ENCODE results near the gene DOCK1.

Gene DOCK1

GRCh38 chr10:127462643-127463295 is 557.5 kb downstream of the DOCK1 start:
- H3K4me3 ChIP-seq (ENCODE audit: low read length in 2 of 2): no peak overlapping the region
- H3K9ac ChIP-seq (ENCODE audit: low read length in 2 of 2): no peak overlapping the region
- H3K27me3 ChIP-seq (ENCODE audit: control insufficient read depth in 1 of 2, insufficient read depth in 2 of 2, low read length in 2 of 2): no peaks in the 10 kb centered on the region
- no peaks in the 10 kb centered on the region for H3K4me1 ChIP-seq (ENCODE audit: control insufficient read depth, insufficient read depth, low read length)
- H3K36me3 ChIP-seq (ENCODE audit: control insufficient read depth in 2 of 2, insufficient read depth in 2 of 2, low read length in 2 of 2): no peaks in the 10 kb centered on the region
- H3K27ac ChIP-seq (ENCODE audit: low read length): no peak overlapping the region
- peaks cover 2 to 7% of the 10 kb centered on the region in 2 donors for H3K9me3 ChIP-seq (ENCODE audit: control insufficient read depth in 2 of 2, low read length in 2 of 2)

GRCh38 chr10:127463548-127463947 is 558.3 kb downstream of the DOCK1 start:
- Histone ChIP-seq H3K4me3 (ENCODE audit: low read length in 2 of 2) (no peak overlapping the region), H3K4me1 (ENCODE audit: control insufficient read depth, insufficient read depth, low read length) (no peaks in the 10 kb centered on the region), H3K36me3 (ENCODE audit: control insufficient read depth in 2 of 2, insufficient read depth in 2 of 2, low read length in 2 of 2) (no peaks in the 10 kb centered on the region), H3K9me3 (ENCODE audit: control insufficient read depth in 2 of 2, low read length in 2 of 2) (peaks cover 2 to 7% of the 10 kb centered on the region in 2 donors), H3K27ac (ENCODE audit: low read length) (no peak overlapping the region), H3K27me3 (ENCODE audit: control insufficient read depth in 1 of 2, insufficient read depth in 2 of 2, low read length in 2 of 2) (no peaks in the 10 kb centered on the region), H3K9ac (ENCODE audit: low read length in 2 of 2) (no peak overlapping the region)

GRCh38 chr10:127464561-127464960 is 559.3 kb downstream of the DOCK1 start:
- Histone ChIP-seq H3K4me1 (ENCODE audit: control insufficient read depth, insufficient read depth, low read length) (no peaks in the 10 kb centered on the region), H3K36me3 (ENCODE audit: control insufficient read depth in 2 of 2, insufficient read depth in 2 of 2, low read length in 2 of 2) (no peaks in the 10 kb centered on the region), H3K9me3 (ENCODE audit: control insufficient read depth in 2 of 2, low read length in 2 of 2) (peaks cover 2 to 7% of the 10 kb centered on the region in 2 donors), H3K9ac (ENCODE audit: low read length in 2 of 2) (no peak overlapping the region), H3K27me3 (ENCODE audit: control insufficient read depth in 1 of 2, insufficient read depth in 2 of 2, low read length in 2 of 2) (no peaks in the 10 kb centered on the region), H3K4me3 (ENCODE audit: low read length in 2 of 2) (no peak overlapping the region), H3K27ac (ENCODE audit: low read length) (no peak overlapping the region)

- no peaks in the 10 kb centered on the region for H3K4me1 ChIP-seq (ENCODE audit: control insufficient read depth, insufficient read depth, low read length)
- H3K27me3 ChIP-seq (ENCODE audit: control insufficient read depth in 1 of 2, insufficient read depth in 2 of 2, low read length in 2 of 2): no peaks in the 10 kb centered on the region
- H3K27ac ChIP-seq (ENCODE audit: low read length): no peak overlapping the region
- no peak overlapping the region for H3K9ac ChIP-seq (ENCODE audit: low read length in 2 of 2)
- H3K36me3 ChIP-seq (ENCODE audit: control insufficient read depth in 2 of 2, insufficient read depth in 2 of 2, low read length in 2 of 2): no peaks in the 10 kb centered on the region
- no peak overlapping the region for H3K4me3 ChIP-seq (ENCODE audit: low read length in 2 of 2)
- no peaks in the 10 kb centered on the region for H3K9me3 ChIP-seq (ENCODE audit: control insufficient read depth in 2 of 2, low read length in 2 of 2)
Measured at GRCh38 chr10:127467811-127468210, 562.6 kb downstream of the DOCK1 start.

GRCh38 chr10:127468632-127469031 is 563.4 kb downstream of the DOCK1 start:
- Histone ChIP-seq H3K27ac (ENCODE audit: low read length) (no peak overlapping the region), H3K9me3 (ENCODE audit: control insufficient read depth in 2 of 2, low read length in 2 of 2) (no peaks in the 10 kb centered on the region), H3K4me3 (ENCODE audit: low read length in 2 of 2) (no peak overlapping the region), H3K36me3 (ENCODE audit: control insufficient read depth in 2 of 2, insufficient read depth in 2 of 2, low read length in 2 of 2) (no peaks in the 10 kb centered on the region), H3K9ac (ENCODE audit: low read length in 2 of 2) (no peak overlapping the region), H3K27me3 (ENCODE audit: control insufficient read depth in 1 of 2, insufficient read depth in 2 of 2, low read length in 2 of 2) (no peaks in the 10 kb centered on the region), H3K4me1 (ENCODE audit: control insufficient read depth, insufficient read depth, low read length) (no peaks in the 10 kb centered on the region)

GRCh38 chr10:127470911-127471310 is 565.7 kb downstream of the DOCK1 start:
- Histone ChIP-seq H3K27me3 (ENCODE audit: control insufficient read depth in 1 of 2, insufficient read depth in 2 of 2, low read length in 2 of 2) (no peaks in the 10 kb centered on the region), H3K9ac (ENCODE audit: low read length in 2 of 2) (no peak overlapping the region), H3K9me3 (ENCODE audit: control insufficient read depth in 2 of 2, low read length in 2 of 2) (no peaks in the 10 kb centered on the region), H3K4me3 (ENCODE audit: low read length in 2 of 2) (no peak overlapping the region), H3K36me3 (ENCODE audit: control insufficient read depth in 2 of 2, insufficient read depth in 2 of 2, low read length in 2 of 2) (no peaks in the 10 kb centered on the region), H3K27ac (ENCODE audit: low read length) (no peak overlapping the region), H3K4me1 (ENCODE audit: control insufficient read depth, insufficient read depth, low read length) (no peaks in the 10 kb centered on the region)

- H3K4me1 ChIP-seq (ENCODE audit: control insufficient read depth, insufficient read depth, low read length): no peaks in the 10 kb centered on the region
- no peak overlapping the region for H3K9ac ChIP-seq (ENCODE audit: low read length in 2 of 2)
- no peak overlapping the region for H3K27ac ChIP-seq (ENCODE audit: low read length)
- H3K4me3 ChIP-seq (ENCODE audit: low read length in 2 of 2): no peak overlapping the region
- no peaks in the 10 kb centered on the region for H3K9me3 ChIP-seq (ENCODE audit: control insufficient read depth in 2 of 2, low read length in 2 of 2)
- H3K36me3 ChIP-seq (ENCODE audit: control insufficient read depth in 2 of 2, insufficient read depth in 2 of 2, low read length in 2 of 2): no peaks in the 10 kb centered on the region
- H3K27me3 ChIP-seq (ENCODE audit: control insufficient read depth in 1 of 2, insufficient read depth in 2 of 2, low read length in 2 of 2): no peaks in the 10 kb centered on the region
Measured at GRCh38 chr10:127472976-127473375, 567.7 kb downstream of the DOCK1 start.

GRCh38 chr10:127474501-127474900 is 569.3 kb downstream of the DOCK1 start:
- Histone ChIP-seq H3K9ac (ENCODE audit: low read length in 2 of 2) (no peak overlapping the region), H3K9me3 (ENCODE audit: control insufficient read depth in 2 of 2, low read length in 2 of 2) (no peaks in the 10 kb centered on the region), H3K27me3 (ENCODE audit: control insufficient read depth in 1 of 2, insufficient read depth in 2 of 2, low read length in 2 of 2) (no peaks in the 10 kb centered on the region)

GRCh38 chr10:127485153-127485857 is 580.1 kb downstream of the DOCK1 start:
- H3K4me1 ChIP-seq (ENCODE audit: control insufficient read depth, insufficient read depth, low read length): no peaks in the 10 kb centered on the region
- H3K27me3 ChIP-seq (ENCODE audit: control insufficient read depth in 1 of 2, insufficient read depth in 2 of 2, low read length in 2 of 2): peaks cover 2 to 8% of the 10 kb centered on the region in 2 donors
- no peaks in the 10 kb centered on the region for H3K9me3 ChIP-seq (ENCODE audit: control insufficient read depth in 2 of 2, low read length in 2 of 2)
- no peak overlapping the region for H3K9ac ChIP-seq (ENCODE audit: low read length in 2 of 2)
- H3K4me3 ChIP-seq (ENCODE audit: low read length in 2 of 2): no peak overlapping the region
- H3K27ac ChIP-seq (ENCODE audit: low read length): no peak overlapping the region
- no peaks in the 10 kb centered on the region for H3K36me3 ChIP-seq (ENCODE audit: control insufficient read depth in 2 of 2, insufficient read depth in 2 of 2, low read length in 2 of 2)

More at GRCh38 chr10:127474501-127474900, 569.3 kb downstream of the DOCK1 start:
- Histone ChIP-seq H3K4me3 (ENCODE audit: low read length in 2 of 2) (no peak overlapping the region), H3K36me3 (ENCODE audit: control insufficient read depth in 2 of 2, insufficient read depth in 2 of 2, low read length in 2 of 2) (no peaks in the 10 kb centered on the region), H3K4me1 (ENCODE audit: control insufficient read depth, insufficient read depth, low read length) (no peaks in the 10 kb centered on the region), H3K27ac (ENCODE audit: low read length) (no peak overlapping the region)

GRCh38 chr10:127486355-127486754 is 581.1 kb downstream of the DOCK1 start:
- Histone ChIP-seq H3K27ac (ENCODE audit: low read length) (no peak overlapping the region), H3K4me3 (ENCODE audit: low read length in 2 of 2) (no peak overlapping the region)

More at GRCh38 chr10:127486355-127486754, 581.1 kb downstream of the DOCK1 start:
- no peaks in the 10 kb centered on the region for H3K4me1 ChIP-seq (ENCODE audit: control insufficient read depth, insufficient read depth, low read length)
- H3K9me3 ChIP-seq (ENCODE audit: control insufficient read depth in 2 of 2, low read length in 2 of 2): no peaks in the 10 kb centered on the region
- H3K36me3 ChIP-seq (ENCODE audit: control insufficient read depth in 2 of 2, insufficient read depth in 2 of 2, low read length in 2 of 2): no peaks in the 10 kb centered on the region
- H3K9ac ChIP-seq (ENCODE audit: low read length in 2 of 2): no peak overlapping the region
- peaks cover 2 to 8% of the 10 kb centered on the region in 2 donors for H3K27me3 ChIP-seq (ENCODE audit: control insufficient read depth in 1 of 2, insufficient read depth in 2 of 2, low read length in 2 of 2)
